Muscle of leg (tissue), 11 donors: Measurements from ENCODE around the gene ZNF316. TPM values are rescaled to one million over a fixed set of nuclear protein-coding genes. Genes with fewer than 3 reads are reported as not detected.
"Not testable (repeated sequence)": the region's sequence is repeated elsewhere in the genome, so short reads cannot be mapped to it uniquely, and the experiment has no call there.

Source experiments
- DNase-seq: peaks from one replicate; pipeline ENCODE4 v3.0.0; 2013
- H3K27ac ChIP-seq: one replicate; pipeline ENCODE4 v1.5.1; 2013; ENCODE audit warnings: mild to moderate bottlenecking, low read length, control low read depth
- H3K27me3 ChIP-seq: one replicate; pipeline ENCODE4 v1.6.1; 2013; ENCODE audit warnings: low read length; ENCODE audit not compliant: control insufficient read depth, insufficient read depth
- H3K36me3 ChIP-seq: one replicate; pipeline ENCODE4 v1.6.1; 2013; ENCODE audit warnings: low read length; ENCODE audit not compliant: control insufficient read depth, insufficient read depth
- H3K4me1 ChIP-seq: one replicate; pipeline ENCODE4 v1.6.1; 2013; ENCODE audit warnings: low read length; ENCODE audit not compliant: control insufficient read depth, insufficient read depth
- H3K4me3 ChIP-seq: one replicate; pipeline ENCODE4 v1.5.1; 2013; ENCODE audit warnings: low read length, control low read depth
- H3K9me3 ChIP-seq: replicated peaks from 2 replicates; pipeline ENCODE4 v1.6.1; 2013; ENCODE audit warnings: low read depth, low read length; ENCODE audit not compliant: control insufficient read depth
- WGBS: methylation state at CpG from one replicate; pipeline ENCODE4 v1.1.5; 2013; ENCODE audit warnings: missing lambda C conversion rate; ENCODE audit not compliant: insufficient coverage; 5-methylcytosine and 5-hydroxymethylcytosine counted together
- polyA plus RNA-seq, 8 donors: library from polyadenylated mRNA; unstranded; fragments of 120-200 nt; gene quantifications; one replicate each; pipeline versions ENCODE4 v1.2.1 to v1.2.3, GENCODE V29; 2013; ENCODE audit warnings: inconsistent platforms in 1 of 8, low replicate concordance in 1 of 8; ENCODE audit not compliant: insufficient read length in 8 of 8, insufficient read depth in 1 of 8
- total RNA-seq: library from RNA; stranded (reverse); fragments of 120-200 nt; gene quantifications from one replicate; pipeline ENCODE4 v1.2.4, GENCODE V29; 2013

ZNF316 gene
- total and polyA plus RNA-seq, 9 donors: 11.1 to 37.9 (median 28.3) TPM

DNA sequence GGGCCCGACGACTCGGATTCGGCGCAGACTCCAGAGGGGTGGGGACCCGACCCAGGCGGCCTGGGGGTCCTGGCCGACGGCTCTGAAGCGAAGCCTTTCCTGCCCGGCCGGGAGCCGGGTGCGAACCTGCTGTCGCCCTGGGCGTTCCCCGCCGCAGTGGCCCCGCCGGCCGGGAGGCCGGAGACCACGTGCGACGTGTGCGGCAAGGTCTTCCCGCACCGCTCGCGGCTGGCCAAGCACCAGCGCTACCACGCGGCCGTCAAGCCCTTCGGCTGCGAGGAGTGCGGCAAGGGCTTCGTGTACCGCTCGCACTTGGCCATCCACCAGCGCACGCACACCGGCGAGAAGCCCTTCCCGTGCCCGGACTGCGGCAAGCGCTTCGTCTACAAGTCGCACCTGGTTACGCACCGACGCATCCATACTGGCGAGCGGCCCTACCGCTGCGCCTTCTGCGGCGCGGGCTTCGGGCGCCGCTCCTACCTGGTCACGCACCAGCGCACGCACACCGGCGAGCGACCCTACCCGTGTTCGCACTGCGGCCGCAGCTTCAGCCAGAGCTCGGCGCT lies 15.4 kb downstream of the ZNF316 start:
- H3K4me3 ChIP-seq: no peak overlapping the region
- no peak for DNase-seq
- no peaks in the 10 kb centered on the region for H3K27me3 ChIP-seq
- 96% methylated on average over 75 of the region's 75 CpGs for WGBS
- no peak overlapping the region for H3K27ac ChIP-seq
- peaks cover 61% of the 10 kb centered on the region for H3K36me3 ChIP-seq
- peaks cover 7% of the 10 kb centered on the region for H3K4me1 ChIP-seq
- H3K9me3 ChIP-seq: peaks cover 14% of the 10 kb centered on the region

DNA sequence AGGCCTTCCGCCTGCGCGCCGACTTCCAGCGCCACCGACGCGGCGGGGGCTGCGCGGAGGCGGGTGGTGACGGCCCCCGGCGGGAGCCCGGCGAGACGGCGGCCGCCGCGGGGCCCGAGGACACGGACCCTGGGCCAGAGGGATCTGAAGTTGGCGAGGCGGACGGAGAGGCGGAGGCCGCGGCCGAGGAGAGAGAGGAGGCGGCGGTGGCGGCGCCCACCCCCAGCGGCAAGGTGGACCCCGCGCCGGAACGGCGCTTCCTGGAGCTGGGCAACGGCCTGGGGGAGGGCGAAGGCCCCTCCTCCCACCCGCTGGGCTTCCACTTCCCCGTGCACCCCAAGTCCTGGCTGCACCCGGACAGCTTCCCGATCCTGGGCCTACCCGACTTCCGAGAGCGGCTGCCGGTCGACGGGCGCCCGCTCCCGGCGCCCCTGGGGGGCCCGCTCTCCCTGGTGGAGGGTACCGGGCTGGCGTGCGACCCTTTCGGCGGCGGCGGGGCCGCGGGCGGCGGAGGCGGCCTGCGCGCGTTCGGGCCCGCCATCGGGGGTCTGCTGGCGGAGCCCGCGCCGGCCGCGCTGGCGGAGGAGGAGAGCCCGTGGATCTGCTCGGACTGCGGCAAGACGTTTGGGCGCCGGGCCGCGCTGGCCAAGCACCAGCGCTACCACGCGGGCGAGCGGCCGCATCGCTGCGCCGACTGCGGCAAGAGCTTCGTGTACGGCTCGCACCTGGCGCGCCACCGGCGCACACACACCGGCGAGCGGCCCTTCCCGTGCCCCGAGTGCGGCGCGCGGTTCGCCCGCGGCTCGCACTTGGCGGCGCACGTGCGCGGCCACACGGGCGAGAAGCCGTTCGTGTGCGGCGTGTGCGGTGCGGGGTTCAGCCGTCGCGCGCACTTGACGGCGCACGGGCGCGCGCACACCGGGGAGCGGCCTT lies 16.2 kb downstream of the ZNF316 start:
- 86% methylated on average over 134 of the region's 146 CpGs for WGBS
- Histone ChIP-seq H3K27ac (no peak overlapping the region), H3K9me3 (peaks cover 14% of the 10 kb centered on the region), H3K4me1 (peaks cover 9% of the 10 kb centered on the region), H3K36me3 (peaks cover 53% of the 10 kb centered on the region), H3K4me3 (no peak overlapping the region), H3K27me3 (no peaks in the 10 kb centered on the region)
- no peak for DNase-seq

DNA sequence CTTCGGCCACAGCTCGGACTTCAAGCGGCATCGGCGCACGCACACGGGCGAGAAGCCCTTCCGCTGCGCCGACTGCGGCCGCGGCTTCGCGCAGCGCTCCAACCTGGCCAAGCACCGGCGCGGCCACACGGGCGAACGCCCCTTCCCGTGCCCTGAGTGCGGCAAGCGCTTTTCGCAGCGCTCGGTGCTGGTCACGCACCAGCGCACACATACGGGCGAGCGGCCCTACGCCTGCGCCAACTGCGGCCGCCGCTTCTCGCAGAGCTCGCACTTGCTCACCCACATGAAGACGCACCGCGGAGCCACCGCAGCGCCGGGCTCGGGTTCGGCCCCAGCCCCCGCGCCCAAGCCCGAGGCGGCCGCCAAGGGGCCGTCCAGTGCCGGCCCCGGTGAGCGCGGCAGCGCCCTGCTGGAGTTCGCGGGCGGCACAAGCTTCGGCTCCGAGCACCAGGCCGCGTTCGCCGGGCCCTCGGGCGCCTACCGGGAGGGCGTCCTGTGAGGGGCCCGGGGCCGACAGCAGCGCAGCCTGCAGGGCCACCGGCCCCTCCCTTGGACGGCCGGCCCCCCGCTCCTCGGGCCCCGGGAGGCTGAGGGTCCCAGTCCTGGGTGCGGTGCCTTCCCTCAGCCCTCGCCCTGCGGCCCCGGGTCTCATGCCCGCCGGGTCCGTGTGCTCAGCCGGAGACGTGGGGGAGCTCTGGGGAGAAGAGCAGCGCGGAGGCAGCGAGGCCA lies 17.2 kb downstream of the ZNF316 start:
- H3K36me3 ChIP-seq: peaks cover 44% of the 10 kb centered on the region
- peaks cover 14% of the 10 kb centered on the region for H3K9me3 ChIP-seq
- no peaks in the 10 kb centered on the region for H3K27me3 ChIP-seq
- WGBS: 91% methylated on average over 89 of the region's 94 CpGs
- DNase-seq: peak; percentile 1
- H3K27ac ChIP-seq: no peak overlapping the region
- H3K4me1 ChIP-seq: peaks cover 19% of the 10 kb centered on the region
- no peak overlapping the region for H3K4me3 ChIP-seq

DNA sequence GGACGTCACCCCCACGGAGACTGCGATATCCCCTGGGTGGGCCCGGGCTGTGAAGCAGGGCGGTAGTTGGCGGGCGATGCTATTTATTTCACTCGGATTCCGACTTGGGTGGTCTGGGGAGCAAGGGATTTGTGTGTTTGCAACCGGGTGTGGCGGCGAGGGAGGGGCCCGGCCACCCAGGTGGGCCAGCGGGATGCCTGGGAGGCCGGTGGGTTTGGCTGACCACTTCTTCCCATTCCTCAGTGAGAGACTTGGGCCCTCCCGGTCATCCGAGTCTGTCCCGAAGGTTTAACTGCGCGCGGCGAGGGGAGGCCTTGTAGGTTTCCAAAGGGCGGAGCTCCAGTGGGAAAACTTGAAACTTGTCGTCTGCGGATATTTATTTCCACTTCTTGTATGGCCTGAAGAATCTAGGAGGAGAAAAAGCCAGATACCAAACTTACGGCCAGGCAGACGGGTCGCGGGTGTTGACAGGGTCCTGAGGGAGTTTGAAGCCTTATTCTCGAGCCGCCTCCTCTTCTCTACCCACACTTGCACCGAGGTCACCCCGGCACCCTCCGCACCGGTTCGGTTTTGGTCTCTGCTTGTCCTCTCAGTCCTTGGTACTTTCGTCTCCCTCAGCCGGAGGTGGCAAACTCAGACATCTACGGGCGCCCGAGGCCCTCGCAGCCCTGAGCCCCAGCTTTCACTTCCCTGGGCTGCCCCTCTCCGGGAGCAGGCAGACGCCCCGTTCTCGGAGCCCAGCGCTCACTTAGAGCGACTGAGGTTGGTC lies 17.9 kb downstream of the ZNF316 start:
- Histone ChIP-seq H3K36me3 (peaks cover 37% of the 10 kb centered on the region), H3K4me1 (peaks cover 22% of the 10 kb centered on the region)
- 89% methylated on average over 41 of the region's 48 CpGs for WGBS

DNA sequence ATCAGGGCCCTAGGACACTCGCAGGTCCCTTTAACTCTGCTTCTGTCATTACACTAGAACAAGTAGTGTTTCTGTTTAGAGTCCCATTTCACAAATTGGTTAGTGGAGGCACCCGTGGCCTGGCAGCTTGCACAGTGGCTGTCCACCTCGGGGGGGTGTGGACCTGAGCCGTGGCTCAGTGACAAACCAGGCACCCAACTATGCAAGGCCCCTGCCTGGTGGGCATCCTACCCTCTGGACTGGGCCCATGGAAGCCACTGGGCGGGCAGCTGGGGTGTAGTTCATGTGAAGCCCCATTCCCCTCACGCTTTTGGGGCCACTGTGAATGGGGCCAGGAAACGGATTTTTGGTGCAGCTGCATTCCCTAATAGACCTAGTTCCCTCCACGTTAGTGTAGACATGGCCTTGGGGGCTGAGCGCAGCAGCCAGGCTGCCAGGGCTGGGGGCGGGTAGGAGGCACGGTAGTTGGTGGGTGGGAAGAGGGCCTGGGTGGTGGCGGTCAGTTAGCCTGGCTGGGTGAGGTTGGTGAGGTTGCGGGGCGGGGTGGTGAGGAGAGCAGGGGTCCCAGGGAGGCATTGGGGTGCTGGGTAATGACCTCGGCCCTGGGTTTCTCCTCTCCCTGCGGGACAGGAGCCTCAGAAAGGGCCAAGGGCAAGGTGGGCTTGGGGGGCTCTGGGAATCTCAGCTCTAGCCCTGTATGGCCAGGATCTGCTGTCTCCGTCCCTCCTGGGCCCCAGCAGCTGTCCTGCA lies 18.7 kb downstream of the ZNF316 start:
- H3K36me3 ChIP-seq: peaks cover 30% of the 10 kb centered on the region

More for the DNA sequence above, 17.9 kb downstream of the ZNF316 start:
- Histone ChIP-seq H3K27ac (no peak overlapping the region), H3K9me3 (peaks cover 14% of the 10 kb centered on the region), H3K27me3 (no peaks in the 10 kb centered on the region), H3K4me3 (no peak overlapping the region)
- peak; percentile 4 for DNase-seq

DNA sequence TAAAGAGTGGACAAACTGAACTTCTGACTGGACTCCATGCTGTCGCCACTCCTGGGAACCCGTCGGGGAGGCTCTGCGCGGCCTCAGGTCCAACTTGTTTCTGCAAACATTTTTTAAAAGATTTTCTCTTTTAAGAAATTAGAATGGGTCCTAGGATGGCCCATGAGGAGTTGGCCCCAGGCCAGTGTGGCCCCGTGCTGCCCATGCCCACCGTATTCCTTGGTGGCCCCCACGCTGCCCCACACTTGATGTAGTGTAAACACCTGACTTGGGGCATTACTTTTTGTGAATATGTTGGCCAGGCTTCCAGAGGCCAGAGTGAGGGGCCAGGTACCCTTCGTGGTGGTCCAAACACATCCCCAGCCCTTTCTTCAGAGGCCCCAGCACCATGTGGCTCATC lies 19.3 kb downstream of the ZNF316 start:
- no peak for DNase-seq
- WGBS: 82% methylated on average over 7 of the region's 9 CpGs

More for the DNA sequence above, 18.7 kb downstream of the ZNF316 start:
- Histone ChIP-seq H3K9me3 (peaks cover 14% of the 10 kb centered on the region), H3K4me1 (peaks cover 22% of the 10 kb centered on the region), H3K27me3 (no peaks in the 10 kb centered on the region), H3K4me3 (no peak overlapping the region), H3K27ac (no peak overlapping the region)
- 88% methylated on average over 11 of the region's 17 CpGs for WGBS
- no peak for DNase-seq

DNA sequence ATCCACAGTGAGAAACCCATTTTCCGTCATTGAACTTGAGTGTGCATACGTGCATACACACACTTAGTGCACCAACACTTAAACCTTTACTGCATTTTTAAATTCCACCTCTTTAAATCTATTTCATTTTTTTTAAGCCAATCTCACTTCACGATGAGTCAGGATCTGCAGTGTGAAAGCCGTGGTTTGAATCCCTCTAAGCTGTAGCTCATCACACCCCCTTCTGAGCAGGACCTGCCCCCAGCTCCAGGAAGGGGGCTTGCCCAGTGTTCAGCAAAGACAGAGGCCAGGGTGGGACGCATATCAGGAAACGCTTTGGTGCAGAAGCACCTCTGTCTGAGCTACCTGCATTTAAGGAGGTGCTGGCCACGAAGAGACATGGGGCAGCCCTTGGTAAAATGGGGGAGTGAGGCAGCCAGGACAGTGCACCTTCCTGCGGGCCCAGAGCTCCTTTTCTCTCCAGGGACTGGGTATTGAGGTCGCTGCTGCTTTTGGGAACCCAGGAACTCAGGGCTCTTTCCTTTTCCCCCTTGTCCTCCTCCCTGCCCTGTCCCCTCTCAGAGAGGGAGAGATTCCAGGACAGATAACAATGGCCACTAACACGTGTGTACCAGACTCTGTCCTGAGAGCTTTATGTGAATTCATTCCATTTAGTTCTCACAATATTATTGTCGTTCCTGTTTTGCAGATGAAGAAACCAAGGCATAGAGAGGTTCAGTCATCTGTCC lies 21.7 kb downstream of the ZNF316 start:
- Histone ChIP-seq H3K27me3 (peaks cover 3% of the 10 kb centered on the region), H3K9me3 (no peaks in the 10 kb centered on the region), H3K4me3 (no peak overlapping the region), H3K4me1 (peaks cover 22% of the 10 kb centered on the region), H3K27ac (no peak overlapping the region), H3K36me3 (peaks cover 14% of the 10 kb centered on the region)
- no peak for DNase-seq
- WGBS: 31% methylated on average over 8 of the region's 11 CpGs

More for the DNA sequence above, 19.3 kb downstream of the ZNF316 start:
- peaks cover under 1% of the 10 kb centered on the region for H3K27me3 ChIP-seq
- H3K27ac ChIP-seq: no peak overlapping the region
- peaks cover 22% of the 10 kb centered on the region for H3K4me1 ChIP-seq
- peaks cover 26% of the 10 kb centered on the region for H3K36me3 ChIP-seq
- H3K4me3 ChIP-seq: no peak overlapping the region
- peaks cover 10% of the 10 kb centered on the region for H3K9me3 ChIP-seq

DNA sequence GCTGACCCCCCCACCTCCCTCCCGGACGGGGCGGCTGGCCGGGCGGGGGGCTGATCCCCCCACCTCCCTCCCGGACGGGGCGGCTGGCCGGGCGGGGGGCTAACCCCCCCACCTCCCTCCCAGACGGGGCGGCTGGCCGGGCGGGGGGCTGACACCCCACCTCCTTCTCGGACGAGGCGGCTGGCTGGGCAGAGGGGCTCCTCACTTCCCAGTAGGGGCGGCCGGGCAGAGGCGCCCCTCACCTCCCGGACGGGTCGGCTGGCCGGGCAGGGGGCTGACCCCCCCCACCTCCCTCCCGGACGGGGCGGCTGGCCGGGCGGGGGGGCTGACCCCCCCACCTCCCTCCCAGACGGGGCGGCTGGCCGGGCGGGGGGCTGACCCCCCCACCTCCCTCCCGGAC lies 33.7 kb downstream of the ZNF316 start:
- not testable (repeated sequence) for H3K27ac ChIP-seq, H3K4me1 ChIP-seq, H3K27me3 ChIP-seq, H3K36me3 ChIP-seq, DNase-seq, H3K4me3 ChIP-seq
- WGBS: 100% methylated on average over 6 of the region's 34 CpGs
- peaks cover 40% of the 10 kb centered on the region for H3K9me3 ChIP-seq
